Measurements from ENCODE around the gene TREM1.

GRCh38 chr6:41237128-41237527 is 49.4 kb downstream of the TREM1 start:
- no peak for TF ChIP-seq CTCF (IDR thresholded peaks at IDR 0.05; ENCODE audit: low read length)
- no peak for TF ChIP-seq EZH2 (IDR thresholded peaks at IDR 0.05; ENCODE audit: borderline replicate concordance, low read length)

Measured in OCI-LY1 (cell line).